GM18951 (cell line): Measurements from ENCODE around the gene IDH3G.
"Not testable (repeated sequence)": the region's sequence is repeated elsewhere in the genome, so short reads cannot be mapped to it uniquely, and the experiment has no call there.

Source experiments
- POLR2A ChIP-seq: IDR thresholded peaks from 4 replicates; pipeline ENCODE4 v1.6.1; 2011; ENCODE audit warnings: mild to moderate bottlenecking; ENCODE audit not compliant: insufficient read length, insufficient read depth; ENCODE audit errors: extremely low read depth
- in situ Hi-C: fragments of 300-500 bp; cut with MboI; formaldehyde crosslinking; loops from one replicate; pipeline ENCODE4 v1.12.0; 2022; ENCODE audit warnings: low sequenced_read_pairs, mixed read lengths, inconsistent platforms; ENCODE audit not compliant: unreplicated experiment

Gene IDH3G

DNA sequence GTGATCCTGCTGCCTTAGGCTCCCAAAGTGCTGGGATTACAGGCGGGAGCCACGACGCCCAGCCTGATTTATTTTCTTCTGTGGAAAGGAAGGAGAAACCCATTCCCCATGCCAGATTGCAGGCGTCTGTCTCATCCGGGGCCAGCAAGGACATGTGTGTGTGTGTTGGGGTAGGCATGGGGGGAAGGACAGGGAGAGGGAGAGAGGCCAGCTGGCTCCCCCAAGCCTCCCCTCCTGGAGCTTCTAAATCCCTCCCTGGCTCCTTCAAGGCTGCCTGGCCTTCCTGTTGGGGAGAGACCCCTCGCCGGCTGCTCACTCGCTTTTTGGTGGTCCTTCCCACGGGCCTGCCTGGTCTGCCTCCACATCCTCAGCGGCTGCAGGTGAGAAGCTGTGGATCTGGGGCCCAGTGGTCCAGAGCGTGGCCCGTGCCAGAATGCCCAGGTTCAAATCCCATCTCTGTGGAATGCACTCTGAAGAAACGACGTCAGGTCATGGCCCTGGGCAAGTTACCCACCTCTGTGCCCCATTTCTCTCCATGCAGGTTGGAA, 31.5 kb downstream of the IDH3G start:
- in situ Hi-C loops, result no loop called here
- no peak for TF ChIP-seq POLR2A

DNA sequence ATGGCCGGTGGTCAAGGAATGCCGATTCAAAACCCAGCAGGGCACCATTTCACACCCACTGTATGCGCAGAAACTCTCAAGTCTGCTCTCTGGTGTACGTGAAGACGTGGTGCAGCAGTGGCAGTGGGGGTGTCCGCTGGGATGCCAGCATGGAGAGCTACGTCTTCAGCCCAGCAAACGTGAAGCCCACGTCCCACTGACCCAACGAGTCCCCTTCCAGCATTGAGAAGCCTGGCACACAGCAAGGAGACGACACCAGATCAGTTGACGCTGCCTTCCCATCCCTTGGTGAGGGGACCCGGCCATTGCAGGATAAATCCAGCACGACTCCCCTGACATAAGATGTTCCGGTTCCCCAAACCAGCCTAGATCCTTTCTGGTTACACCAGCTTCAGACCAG, 32.3 kb downstream of the IDH3G start:
- TF ChIP-seq POLR2A, result no peak
- in situ Hi-C loops, result no loop called here

DNA sequence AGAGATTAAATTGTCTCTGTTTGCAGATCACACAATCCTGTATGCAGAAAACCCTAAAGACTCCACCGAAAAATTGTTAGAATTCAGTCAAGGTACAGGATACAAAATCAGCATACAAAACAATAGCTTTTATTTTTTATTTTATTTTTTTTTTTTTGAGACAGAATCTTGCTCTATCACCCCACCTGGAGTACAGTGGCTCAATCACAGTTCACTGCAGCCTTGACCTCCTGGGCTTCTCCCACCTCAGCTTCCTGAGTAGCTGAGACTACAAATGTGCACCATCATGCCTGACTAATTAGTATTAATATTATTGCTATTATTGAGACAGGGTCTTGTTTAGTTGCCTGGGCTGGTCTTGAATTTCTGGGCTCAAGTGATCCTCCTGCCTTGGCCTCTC, 39.0 kb downstream of the IDH3G start:
- no peak for TF ChIP-seq POLR2A

DNA sequence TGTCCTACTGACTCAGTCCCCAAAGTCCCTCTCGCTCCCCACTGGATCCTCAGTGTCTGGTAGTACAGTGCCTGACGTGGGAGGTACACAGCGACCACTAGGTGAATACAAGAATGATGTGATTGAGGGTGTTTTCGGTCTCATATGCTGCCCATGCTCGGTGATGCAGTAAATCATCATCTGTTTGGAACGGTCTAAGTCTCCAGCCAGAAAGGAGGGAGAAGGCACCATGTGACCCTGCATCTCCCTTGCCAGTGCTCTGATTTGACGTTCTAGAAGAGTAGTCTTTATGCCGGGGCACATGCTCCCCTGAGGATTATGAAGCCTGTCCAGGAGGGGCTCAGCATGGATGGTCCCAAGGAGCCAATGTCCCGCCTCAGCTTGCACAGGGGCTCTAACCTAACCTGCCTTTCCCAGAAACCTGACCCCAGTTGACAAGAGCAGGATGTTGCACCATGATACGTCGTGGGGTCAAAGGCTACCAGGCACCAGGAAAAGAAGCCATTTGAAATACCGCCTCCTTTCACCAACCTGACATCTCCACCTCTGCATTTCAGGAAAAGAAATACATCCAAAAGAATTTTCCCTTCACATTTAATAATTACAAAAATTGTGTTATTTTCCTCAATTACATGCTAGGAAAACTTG, 43.9 kb downstream of the IDH3G start:
- no peak for TF ChIP-seq POLR2A
- in situ Hi-C loops, result no loop called here

More for the DNA sequence above, 39.0 kb downstream of the IDH3G start:
- in situ Hi-C loops, result no loop called here

DNA sequence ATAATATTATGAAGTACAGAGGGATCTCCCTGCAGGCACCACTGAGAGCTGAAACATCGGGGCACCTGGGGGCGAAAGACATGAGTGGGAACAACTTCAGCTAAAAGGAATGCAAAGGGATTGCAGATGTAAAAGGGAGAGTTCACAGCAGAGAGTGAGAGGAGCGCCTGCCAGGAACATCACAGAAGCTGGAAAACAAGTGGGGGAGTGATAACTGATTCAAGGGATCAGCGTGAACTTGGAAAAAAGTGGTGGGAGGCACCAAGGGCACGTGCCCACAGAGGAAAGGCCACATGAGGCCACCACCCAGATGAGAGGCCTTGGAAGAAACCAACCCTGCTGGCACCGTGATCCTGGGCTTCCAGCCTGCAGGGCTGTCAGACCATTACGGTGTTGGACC, 45.2 kb downstream of the IDH3G start:
- in situ Hi-C loops, result not testable (repeated sequence)

DNA sequence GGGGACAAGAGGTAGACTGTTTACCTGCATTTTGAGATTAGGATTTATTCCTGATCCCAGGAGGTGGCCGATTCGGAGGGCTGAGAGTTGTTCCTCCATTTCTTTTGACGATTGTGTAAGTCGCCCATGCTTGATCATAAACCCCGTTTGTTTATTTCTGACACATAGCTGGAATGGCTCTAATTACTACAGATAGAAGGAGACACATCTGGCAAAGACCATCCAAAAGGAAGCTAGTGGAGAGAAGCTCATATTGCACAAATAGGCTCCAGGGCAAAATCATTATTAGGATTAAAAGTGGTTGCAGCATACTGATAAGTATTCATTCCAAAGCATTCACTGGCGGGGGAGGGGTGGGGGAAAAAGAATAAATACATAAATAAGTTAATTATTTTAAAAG, 47.2 kb downstream of the IDH3G start:
- in situ Hi-C loops, result not testable (repeated sequence)

DNA sequence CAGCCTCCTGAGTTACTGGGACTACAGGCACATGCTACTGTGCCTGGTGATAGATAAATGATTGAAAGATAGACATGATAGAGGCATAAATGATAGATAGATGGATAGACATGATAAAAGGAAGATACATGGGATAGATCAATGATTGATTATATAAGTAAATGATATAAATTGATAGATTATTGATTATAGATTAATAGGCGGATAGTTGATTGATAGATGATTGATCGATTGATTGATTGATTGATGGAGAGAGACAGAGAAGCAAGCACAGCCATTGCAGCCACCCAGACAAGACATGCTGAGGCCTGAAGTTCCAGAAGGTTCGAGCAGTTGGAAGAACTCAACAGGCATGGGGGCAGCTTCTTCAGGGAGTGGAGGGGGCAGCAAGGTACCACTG, 47.8 kb downstream of the IDH3G start:
- no peak for TF ChIP-seq POLR2A
- in situ Hi-C loops, result no loop called here

DNA sequence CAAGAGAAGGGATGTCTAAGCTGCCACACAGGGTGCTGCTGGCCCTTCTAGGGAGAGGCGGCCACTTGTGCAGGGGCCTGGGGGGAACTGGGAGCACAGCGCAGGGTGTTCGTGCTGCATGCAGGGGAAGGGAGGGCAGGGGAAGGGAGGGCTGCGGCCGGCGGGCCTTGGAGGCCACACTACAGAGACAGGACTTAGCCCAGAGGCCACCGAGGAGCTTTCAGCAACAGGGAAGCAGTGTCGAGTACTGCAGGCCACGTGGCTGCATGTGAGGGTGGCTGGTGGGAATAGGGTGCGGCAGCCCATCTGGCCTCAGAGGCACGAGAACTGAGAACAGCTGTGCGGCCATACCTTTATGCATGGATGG, 49.1 kb downstream of the IDH3G start:
- in situ Hi-C loops, result not testable (repeated sequence)

DNA sequence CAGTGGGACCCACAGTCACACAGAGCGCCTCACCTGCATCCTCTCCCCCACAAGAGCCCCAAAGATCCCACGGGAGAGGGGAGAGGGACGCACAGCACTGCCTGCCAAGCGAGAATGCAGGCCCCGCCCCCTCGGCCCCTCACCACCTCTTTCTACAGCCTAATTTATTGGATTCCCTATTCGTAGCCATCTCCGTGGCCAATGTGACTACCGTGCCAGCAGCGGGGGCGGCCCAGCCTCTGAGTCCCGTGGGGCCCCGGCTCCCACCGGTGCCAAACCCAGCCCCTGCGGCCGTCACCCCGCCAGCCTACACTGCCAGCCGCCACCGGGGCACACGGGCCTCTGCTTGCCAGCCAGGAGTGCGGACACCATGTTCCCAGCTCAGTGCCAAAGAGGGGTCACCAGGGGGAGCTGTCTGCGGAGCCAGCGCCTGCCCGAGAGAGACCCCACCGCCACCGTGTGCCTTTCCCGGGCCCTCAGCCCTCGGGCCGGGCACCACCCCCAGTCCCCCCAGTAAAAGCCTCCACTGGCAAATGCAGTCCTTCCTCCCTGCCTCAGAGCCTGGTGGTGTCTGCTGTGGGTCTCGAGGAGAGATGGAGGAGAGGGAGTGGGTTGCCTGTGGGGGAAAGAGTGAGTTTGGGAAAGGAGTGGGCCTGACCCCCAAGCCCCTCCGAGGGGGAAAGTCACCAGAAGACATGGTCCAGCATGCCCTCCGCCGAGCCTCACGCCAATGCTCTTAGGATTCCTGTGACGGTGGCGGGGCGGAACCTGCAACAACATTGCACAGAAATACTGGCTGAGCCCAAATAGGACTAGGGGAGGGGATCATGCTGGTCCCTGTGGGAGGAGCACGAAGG, 49.7 kb downstream of the IDH3G start:
- TF ChIP-seq POLR2A, result no peak
- in situ Hi-C loops, result no loop called here

DNA sequence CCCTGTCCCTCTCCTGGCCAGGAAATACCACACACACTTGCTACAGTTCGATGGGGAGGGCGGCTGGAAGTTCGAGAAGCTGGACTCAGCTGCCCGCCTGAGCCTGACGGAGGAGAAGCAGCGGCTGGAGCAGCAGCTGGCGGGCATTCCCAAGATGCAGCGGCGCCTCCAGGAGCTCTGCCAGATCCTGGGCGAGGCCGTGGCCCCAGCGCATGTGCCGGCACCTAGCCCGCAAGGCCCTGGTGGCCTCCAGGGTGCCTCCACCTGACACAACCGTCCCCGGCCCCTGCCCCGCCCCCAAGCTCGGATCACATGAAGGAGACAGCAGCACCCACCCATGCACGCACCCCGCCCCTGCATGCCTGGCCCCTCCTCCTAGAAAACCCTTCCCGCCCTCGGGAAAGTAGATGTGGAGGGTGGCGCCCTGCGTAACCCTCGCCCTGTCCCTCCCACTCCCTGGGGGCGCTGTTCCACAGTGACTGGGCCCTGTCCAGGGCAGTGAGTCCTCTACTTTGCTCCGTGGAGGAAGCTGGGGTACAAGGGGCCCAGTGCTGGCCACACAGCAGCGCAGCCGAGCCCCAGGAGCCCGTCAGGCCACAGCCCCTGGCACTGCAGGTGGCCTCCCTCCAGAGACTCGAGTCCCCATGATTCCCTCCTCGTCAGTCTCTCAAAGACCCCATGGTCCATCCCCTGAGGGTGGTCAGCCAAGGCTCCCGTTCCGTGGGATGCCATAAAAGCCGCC, 50.5 kb downstream of the IDH3G start:
- in situ Hi-C loops, result not testable (repeated sequence)

DNA sequence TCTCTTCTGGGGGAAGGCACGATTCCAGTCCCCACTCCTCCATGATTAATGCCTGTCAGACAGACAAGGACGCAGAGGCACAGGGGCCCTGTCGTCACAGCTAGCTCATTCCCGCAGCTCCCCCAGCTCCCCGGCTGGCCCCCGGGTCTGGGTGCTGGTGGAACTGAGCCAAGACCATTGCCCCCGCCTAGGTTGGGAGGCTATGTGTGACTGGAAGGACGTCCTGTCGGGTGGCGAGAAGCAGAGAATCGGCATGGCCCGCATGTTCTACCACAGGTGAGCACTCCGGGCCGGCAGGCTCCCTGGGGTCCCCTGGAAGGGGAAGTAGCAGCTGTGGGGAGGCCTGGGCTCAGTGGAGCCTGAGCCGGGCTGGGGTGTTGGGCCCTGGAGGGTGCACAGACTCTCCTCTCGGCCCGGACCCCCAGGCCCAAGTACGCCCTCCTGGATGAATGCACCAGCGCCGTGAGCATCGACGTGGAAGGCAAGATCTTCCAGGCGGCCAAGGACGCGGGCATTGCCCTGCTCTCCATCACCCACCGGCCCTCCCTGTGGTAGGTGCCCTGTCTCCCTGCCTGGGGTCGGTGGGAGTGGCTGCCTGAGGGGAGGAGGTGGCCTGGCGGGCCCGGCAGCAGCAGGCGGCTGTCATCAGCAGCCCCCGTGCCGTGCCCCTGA, 51.2 kb downstream of the IDH3G start:
- in situ Hi-C loops, result not testable (repeated sequence)

DNA sequence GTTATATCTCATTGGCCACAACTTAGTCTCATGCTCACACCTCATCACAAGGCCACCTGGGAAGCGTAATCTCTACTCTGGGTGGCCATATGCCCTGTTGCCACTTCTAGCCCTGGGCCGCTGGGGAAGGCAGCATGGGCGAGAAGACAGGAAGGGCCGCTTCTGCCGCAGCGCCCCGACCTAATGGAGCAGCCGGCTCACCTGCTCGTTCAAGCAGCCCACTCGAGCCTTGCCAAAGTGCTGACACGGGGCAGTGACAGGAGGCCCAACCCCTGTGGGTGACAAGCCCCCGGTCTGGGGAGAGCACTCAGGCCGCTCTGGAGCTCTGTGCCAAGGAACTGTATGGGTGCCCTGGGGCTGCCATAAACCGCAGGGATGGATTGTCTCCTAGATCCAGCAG, 52.1 kb downstream of the IDH3G start:
- in situ Hi-C loops, result not testable (repeated sequence)

DNA sequence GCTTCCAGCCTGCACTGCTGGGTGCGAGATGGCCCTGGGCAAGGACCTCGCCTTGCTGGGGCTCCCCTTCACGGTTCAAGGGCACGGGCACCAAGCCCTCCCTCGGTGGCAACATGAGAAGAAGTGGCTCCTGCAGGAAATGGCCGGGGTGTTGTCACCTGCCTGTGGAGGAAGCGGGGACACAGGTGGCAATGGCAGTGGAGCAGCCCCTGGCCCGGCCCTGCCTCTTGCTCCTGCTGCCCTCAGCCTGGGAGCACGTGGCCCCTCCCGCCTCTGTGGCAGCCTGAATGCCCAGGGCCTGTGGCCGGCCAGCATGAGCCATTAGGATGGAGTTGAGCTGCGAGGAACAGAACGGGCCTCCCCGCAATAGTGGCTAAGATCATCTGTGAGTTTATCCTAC, 52.7 kb downstream of the IDH3G start:
- TF ChIP-seq POLR2A, result no peak
- in situ Hi-C loops, result no loop called here
